Loucy (cell line): ENCODE data around the gene MYL11.

Source experiments
- H2AFZ ChIP-seq: fragments of 200-600 bp; sonication (generic); 2 replicates; pipeline ENCODE4 v1.6.0; 2016; ENCODE audit warnings: antibody characterized with exemption, mild to moderate bottlenecking, low read length, moderate library complexity
- H3F3A ChIP-seq: fragments of 200-600 bp; 2 replicates; pipeline ENCODE4 v1.6.0; 2016; ENCODE audit warnings: antibody characterized with exemption, low read depth, mild to moderate bottlenecking
- H3K27me3 ChIP-seq: fragments of 200-600 bp; sonication (generic); 2 replicates; pipeline ENCODE4 v1.6.1; 2014; ENCODE audit warnings: low read length, mild to moderate bottlenecking; ENCODE audit not compliant: insufficient read depth, poor library complexity, severe bottlenecking
- H3K36me3 ChIP-seq: fragments of 200-600 bp; sonication (generic); 2 replicates; pipeline ENCODE4 v1.6.1; 2016; ENCODE audit warnings: low read length; ENCODE audit not compliant: insufficient read depth
- H3K4me1 ChIP-seq: fragments of 200-600 bp; sonication (generic); 2 replicates; pipeline ENCODE4 v1.5.1; 2014; ENCODE audit warnings: low read length, mild to moderate bottlenecking; ENCODE audit not compliant: insufficient read depth, poor library complexity, severe bottlenecking
- H3K4me2 ChIP-seq: fragments of 200-600 bp; sonication (generic); 2 replicates; pipeline ENCODE4 v1.6.0; 2014; ENCODE audit warnings: antibody characterized with exemption, low read length, low read depth, mild to moderate bottlenecking; ENCODE audit not compliant: poor library complexity, severe bottlenecking
- H3K4me3 ChIP-seq: fragments of 200-600 bp; sonication (generic); 2 replicates; pipeline ENCODE4 v1.5.1; 2014; ENCODE audit warnings: low read length, mild to moderate bottlenecking, mixed read lengths; ENCODE audit not compliant: poor library complexity, severe bottlenecking
- H3K79me2 ChIP-seq: fragments of 200-600 bp; sonication (generic); 2 replicates; pipeline ENCODE4 v1.6.1; 2014; ENCODE audit warnings: low read length; ENCODE audit not compliant: insufficient read depth
- H3K9ac ChIP-seq: fragments of 200-600 bp; sonication (generic); 2 replicates; pipeline ENCODE4 v1.6.0; 2014; ENCODE audit warnings: mild to moderate bottlenecking, low read depth, low read length, moderate library complexity; ENCODE audit not compliant: poor library complexity, severe bottlenecking
- H3K9me2 ChIP-seq: fragments of 200-600 bp; sonication (generic); replicated peaks from 2 replicates; pipeline ENCODE4 v1.6.1; 2016; ENCODE audit warnings: low read depth, low read length, mixed read lengths
- H3K9me3 ChIP-seq: fragments of 200-600 bp; sonication (generic); 2 replicates; pipeline ENCODE4 v1.6.1; 2014; ENCODE audit warnings: mild to moderate bottlenecking, antibody characterized with exemption, low read length, low read depth; ENCODE audit not compliant: insufficient read depth
- H4K20me1 ChIP-seq: fragments of 200-600 bp; sonication (generic); 2 replicates; pipeline ENCODE4 v1.6.0; 2014; ENCODE audit warnings: antibody characterized with exemption, low read length, mild to moderate bottlenecking; ENCODE audit not compliant: insufficient read depth, poor library complexity, severe bottlenecking
- CTCF ChIP-seq: fragments of 200-600 bp; sonication (generic); conservative IDR thresholded peaks from 2 replicates; pipeline ENCODE4 v1.5.1; 2014; ENCODE audit warnings: mild to moderate bottlenecking, antibody characterized with exemption, low read length
- EZH2phosphoT487 ChIP-seq: fragments of 200-600 bp; IDR thresholded peaks from 2 replicates; pipeline ENCODE4 v1.6.1; 2018; ENCODE audit warnings: antibody characterized with exemption, mild to moderate bottlenecking, moderate library complexity, borderline replicate concordance

The MYL11 gene

GRCh38 chr16:30421010-30421409 lies 46.4 kb downstream of the MYL11 start:
- Histone ChIP-seq H3K9me3 (no peaks in the 10 kb centered on the region), H3F3A (no peaks in the 10 kb centered on the region), H3K36me3 (peaks cover 43% of the 10 kb centered on the region; the same call in 1 of the 2 replicates), H3K4me2 (no peak overlapping the region), H3K4me3 (no peak overlapping the region), H2AFZ (no peak overlapping the region), H3K9ac (no peak overlapping the region), H3K4me1 (no peaks in the 10 kb centered on the region), H3K27me3 (no peaks in the 10 kb centered on the region), H4K20me1 (peaks cover 13% of the 10 kb centered on the region), H3K79me2 (peaks cover 16% of the 10 kb centered on the region; the same call in 1 of the 2 replicates), H3K9me2 (no peaks in the 10 kb centered on the region)
- TF ChIP-seq CTCF = no peak
- no peak for TF ChIP-seq EZH2phosphoT487
